HT-29 (cell line): Measurements from ENCODE around the gene CAMTA1. TPM values are rescaled to one million over a fixed set of nuclear protein-coding genes. Genes with fewer than 3 reads are reported as not detected.

Experiments used
- DNase-seq: peaks from one replicate; pipeline ENCODE4 v3.0.0-alpha.2; 2015; ENCODE audit warnings: low spot score
- total RNA-seq: library from RNA; depleted of rRNA; stranded (reverse); fragments of >200 nt; shearing (Covaris generic); gene quantifications from 2 replicates; pipeline ENCODE4 v1.2.3, GENCODE V29; 2014

The CAMTA1 gene
- total RNA-seq, 1 experiment from 2014 or later, result 62.2 TPM

GRCh38 chr1:7473223-7474142 lies 688.2 kb downstream of the CAMTA1 start:
- no peak for DNase-seq

DNA sequence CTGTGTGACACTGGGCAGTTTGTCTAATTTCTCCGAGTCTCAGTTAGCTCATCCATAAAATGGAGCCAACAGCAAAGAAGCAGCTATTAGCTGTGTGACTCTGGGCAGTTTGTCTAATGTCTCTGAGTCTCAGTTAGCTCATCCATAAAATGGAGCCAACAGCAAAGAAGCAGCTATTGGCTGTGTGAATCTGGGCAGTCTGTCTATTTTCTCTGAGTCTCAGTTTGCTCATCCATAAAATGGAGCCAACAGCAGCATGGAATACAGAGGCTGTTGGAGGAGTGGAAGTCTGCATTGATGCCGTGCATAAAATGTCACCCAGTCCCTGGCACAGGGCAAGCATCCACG lies 688.9 kb downstream of the CAMTA1 start:
- DNase-seq, result no peak

DNA sequence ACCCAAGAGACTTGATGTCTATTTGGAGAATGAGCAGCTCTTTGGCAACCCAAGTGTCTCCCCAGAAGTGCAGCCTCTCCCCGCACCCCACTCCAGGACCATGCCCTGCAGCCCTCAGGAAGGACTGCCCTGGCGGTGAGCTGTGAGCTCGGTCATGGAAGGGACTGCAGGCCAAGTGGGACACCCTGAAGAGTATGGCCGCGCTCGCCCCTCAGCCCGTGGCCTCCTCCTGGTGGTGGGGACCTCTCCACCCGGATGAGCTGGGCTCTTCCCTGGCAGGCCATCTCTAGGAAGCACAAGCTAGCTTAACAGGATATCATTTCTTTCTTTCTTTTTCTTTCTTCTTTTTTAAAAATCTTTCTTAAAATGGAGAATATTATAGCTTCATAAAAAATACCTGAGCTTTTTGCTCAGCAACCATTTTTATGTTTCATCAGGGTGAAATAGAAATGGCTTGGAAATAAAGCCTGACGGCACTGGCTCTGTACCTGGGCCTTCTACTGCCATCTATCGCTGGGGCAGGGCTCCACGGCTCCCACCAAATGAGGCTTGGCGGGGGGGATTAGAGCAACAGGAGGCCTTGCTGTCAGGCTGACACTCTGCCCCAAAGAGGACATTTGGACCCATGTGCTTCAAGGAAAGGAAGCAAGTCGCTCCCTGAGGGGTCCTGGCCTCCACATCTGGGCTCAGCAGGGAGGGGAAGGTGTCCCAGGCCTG lies 689.7 kb downstream of the CAMTA1 start:
- no peak for DNase-seq

DNA sequence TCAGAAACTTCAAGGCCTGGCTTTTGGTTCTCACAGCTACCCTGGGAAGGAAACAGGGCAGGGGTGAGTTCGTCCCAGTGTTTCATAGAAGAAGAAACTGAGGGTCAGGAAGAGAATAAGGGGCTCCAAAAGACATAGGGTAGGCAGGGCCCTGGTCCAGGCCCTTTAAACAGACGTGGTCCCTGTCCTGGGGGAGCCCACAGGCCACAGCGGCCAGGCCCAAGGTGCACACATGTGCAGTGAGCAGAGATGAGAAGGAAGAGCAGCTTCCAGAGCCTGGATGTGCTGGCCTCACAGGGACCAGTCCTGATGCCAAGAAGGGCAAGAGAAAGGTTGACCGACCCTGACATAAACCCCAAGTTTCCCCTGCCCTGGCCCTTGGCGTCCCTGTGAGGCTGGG lies 690.4 kb downstream of the CAMTA1 start:
- no peak for DNase-seq

GRCh38 chr1:7476402-7476801 lies 691.1 kb downstream of the CAMTA1 start:
- DNase-seq, result no peak

DNA sequence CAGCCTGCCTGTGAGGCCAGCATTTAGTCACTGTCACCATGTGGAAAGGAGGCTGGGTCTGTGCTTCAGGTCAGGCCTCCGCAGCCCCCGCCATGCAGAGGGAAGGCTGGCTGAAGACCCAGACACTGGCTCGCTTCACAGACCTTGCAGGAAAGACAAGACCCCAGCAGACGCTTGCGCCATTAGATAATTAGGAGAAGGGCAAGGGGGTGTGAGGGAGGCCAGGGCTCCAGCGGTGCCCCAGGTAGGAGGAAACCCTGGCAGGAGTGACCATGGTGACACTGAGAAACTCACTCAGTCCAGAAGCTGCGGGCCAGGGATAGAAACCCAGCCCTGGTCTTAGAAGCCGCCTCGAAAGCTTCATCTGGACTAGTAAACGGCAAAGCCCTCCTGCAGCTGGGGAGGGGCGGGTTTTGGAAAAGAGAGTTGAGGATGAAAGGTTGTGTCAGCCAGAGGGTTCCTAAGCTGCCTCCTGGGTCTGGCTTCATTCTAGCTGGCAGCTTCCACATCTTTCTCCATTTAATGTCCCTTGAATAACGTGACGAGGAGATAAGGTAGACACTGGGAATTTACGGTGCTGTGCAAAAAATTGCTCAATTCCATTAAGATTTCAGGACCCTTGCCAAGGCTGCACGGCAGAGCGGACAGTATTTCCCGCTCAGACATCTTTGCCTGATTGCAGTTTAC lies 691.8 kb downstream of the CAMTA1 start:
- DNase-seq, result no peak

DNA sequence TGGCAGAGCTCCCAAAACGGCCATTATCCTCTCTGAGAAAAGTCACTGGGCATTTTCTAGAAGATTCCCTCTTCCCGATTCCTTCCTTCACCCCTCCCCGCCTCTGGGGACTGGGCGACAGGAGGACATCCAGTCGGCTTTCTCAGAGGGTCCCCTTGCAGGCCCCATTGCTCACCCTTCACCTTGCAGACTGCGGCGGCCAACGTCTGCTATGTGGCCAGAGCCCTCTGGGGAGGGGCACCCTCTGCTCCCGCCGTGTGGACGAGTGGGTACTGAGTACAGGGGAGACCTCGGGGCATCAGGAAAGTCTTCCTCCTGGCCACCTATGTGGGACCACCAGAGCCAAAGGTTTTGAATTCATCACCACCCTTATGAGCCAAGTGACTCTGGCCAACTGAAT lies 692.3 kb downstream of the CAMTA1 start:
- no peak for DNase-seq

DNA sequence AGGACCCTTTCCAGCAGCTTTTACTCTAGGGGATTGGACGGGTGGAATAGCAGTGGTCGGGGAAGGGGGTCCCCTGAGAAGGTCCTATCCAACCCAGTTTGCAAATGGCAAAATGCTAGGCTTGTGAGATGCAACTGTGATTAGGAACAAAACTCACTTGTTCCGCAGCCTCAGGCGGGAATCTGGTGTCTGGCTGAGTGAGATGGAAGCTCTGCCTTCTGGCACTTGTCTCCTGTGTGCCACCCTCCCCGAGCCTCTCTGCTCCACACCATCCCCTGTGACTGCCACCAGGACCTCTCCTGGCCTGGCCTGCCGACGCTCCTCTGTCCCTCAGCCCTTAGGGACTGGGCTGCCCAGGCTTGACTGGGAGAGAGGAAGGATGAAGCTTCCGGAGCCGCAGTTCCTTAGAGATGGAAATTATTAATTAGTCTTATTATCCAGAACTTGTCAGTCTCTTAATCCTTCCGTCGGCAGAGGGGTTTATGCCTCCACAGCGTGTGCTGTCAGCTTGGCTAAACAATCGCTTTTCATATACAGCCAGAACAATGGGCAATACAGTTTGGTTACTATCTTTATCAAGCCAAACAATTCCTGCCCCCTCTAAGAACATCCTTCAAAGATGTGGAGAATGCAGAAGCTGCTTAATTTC lies 693.0 kb downstream of the CAMTA1 start:
- no peak for DNase-seq

GRCh38 chr1:7478809-7479499 lies 693.7 kb downstream of the CAMTA1 start:
- no peak for DNase-seq

- no peak for DNase-seq
These were observed 694.3 kb downstream of the CAMTA1 start for GRCh38 chr1:7479571-7479970.

- DNase-seq, result no peak
These were observed 695.9 kb downstream of the CAMTA1 start for GRCh38 chr1:7481194-7481593.

DNA sequence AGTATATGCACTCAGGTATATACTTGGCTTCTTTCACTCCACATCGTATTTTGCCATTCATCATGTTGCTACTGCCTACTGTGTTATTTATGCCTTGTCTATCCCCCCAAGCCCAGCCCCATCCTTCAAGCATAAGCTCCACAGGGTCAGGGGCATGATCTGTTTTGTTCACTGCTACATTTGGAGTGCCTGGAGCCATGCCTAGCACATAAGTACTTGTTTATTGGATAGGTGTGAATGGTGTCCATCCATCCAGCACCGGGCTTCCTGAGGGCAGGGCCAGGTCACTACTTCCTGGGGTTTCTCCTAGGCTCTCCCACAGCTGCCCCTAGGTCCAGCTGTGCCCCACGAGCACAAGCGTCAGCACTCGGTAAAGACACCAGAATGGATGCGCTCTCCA lies 696.8 kb downstream of the CAMTA1 start:
- no peak for DNase-seq

- DNase-seq, result no peak
These were observed 697.7 kb downstream of the CAMTA1 start for GRCh38 chr1:7482772-7483495.

GRCh38 chr1:7483634-7484383 lies 698.6 kb downstream of the CAMTA1 start:
- no peak for DNase-seq

GRCh38 chr1:7485086-7485780 lies 700.0 kb downstream of the CAMTA1 start:
- DNase-seq, result no peak

- no peak for DNase-seq
These were observed 700.6 kb downstream of the CAMTA1 start for GRCh38 chr1:7485826-7486225.

DNA sequence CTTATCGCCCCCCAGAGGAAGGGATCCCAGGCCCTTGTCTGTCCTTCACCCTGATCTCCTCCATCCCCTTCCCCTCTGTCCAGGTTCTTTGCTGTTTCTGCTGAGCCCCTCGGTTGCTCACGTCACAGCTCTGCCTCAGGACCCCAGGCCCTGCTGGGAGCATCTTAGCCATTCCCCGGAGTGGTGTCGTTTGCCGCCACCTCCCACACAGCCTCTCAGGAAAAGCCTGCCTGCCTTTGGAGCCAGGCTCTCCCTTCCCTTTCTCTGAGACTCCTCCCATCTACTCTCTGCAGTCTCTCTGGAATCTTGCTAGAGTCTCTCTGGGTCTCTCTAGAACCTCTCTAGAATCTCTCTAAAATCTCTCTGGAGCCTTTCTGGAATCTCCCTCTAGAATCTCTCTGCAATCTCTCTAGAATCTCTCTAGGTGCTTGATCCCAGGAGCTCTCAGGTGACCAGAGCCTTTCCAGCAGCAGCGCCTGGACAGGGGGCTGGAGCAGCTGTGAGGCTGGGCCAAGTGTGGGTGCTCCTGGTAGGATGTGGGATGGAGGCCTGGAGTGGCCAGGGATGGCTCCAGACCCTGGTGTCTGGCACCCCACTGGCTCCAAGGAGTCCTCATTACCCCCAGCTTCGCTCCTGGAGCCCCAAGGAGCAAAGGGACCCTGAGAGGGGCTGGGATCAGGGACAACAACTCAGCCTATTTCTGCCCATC lies 702.7 kb downstream of the CAMTA1 start:
- no peak for DNase-seq

- DNase-seq, result no peak
These were observed 703.2 kb downstream of the CAMTA1 start for GRCh38 chr1:7488475-7488842.

GRCh38 chr1:7489586-7489985 lies 704.3 kb downstream of the CAMTA1 start:
- DNase-seq, result peak; percentile 60
